ENCODE data around the gene SRRM1. TPM values are rescaled to one million over a fixed set of nuclear protein-coding genes. Genes with fewer than 3 reads are reported as not detected.
A peak's percentile ranks its signal among the peaks of the same experiment; 100 is the strongest.

SRRM1 gene
- total and polyA plus RNA-seq, 9 of the 15 experiments (the other 6 are each of a cell fraction or from before 2014, with no cell fraction given): 54.5 to 268 (median 115) TPM

DNA sequence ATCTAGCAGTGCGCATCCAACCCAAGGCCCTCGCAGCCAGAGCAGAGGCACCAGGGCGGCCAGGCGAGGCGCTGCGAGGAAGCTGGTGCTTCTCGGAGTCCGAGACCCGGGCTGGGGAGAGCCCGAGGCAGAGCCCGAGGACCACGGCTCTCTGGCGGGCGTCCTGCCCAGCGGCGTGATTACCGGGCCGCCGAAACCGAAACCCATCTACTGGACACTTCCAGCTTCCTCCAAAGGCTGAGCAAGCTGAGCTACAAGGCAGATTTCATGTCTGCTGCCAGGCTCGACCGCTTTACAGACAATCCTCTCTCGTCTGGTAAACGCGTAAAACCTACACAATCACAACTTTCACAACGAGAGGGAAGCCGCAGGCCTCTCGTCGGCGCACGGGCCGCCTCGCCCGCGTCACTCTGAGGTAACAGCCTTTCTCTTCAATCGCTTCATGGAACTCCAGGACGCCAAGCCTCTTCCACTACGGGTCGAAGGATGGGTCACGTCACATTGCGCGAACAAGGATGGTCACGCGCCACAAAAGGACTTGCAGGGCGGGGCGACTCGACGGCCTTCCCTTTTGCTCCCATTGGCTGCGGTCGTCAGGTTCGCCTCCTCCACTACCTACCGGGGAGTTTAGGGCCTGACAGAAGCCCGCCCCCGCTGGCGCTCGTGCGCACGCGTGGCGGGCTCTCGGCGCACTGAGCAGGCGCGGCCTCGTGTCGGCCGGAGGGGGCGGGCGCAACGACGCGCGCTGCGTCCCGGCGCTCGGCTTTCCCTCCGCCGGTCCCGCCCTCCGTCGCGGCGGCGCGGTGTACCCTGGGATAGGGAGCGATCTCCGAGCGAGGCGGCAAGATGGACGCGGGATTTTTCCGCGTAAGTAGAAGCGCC lies at the start of gene SRRM1 (continued):
- TF ChIP-seq, protein P1, sequence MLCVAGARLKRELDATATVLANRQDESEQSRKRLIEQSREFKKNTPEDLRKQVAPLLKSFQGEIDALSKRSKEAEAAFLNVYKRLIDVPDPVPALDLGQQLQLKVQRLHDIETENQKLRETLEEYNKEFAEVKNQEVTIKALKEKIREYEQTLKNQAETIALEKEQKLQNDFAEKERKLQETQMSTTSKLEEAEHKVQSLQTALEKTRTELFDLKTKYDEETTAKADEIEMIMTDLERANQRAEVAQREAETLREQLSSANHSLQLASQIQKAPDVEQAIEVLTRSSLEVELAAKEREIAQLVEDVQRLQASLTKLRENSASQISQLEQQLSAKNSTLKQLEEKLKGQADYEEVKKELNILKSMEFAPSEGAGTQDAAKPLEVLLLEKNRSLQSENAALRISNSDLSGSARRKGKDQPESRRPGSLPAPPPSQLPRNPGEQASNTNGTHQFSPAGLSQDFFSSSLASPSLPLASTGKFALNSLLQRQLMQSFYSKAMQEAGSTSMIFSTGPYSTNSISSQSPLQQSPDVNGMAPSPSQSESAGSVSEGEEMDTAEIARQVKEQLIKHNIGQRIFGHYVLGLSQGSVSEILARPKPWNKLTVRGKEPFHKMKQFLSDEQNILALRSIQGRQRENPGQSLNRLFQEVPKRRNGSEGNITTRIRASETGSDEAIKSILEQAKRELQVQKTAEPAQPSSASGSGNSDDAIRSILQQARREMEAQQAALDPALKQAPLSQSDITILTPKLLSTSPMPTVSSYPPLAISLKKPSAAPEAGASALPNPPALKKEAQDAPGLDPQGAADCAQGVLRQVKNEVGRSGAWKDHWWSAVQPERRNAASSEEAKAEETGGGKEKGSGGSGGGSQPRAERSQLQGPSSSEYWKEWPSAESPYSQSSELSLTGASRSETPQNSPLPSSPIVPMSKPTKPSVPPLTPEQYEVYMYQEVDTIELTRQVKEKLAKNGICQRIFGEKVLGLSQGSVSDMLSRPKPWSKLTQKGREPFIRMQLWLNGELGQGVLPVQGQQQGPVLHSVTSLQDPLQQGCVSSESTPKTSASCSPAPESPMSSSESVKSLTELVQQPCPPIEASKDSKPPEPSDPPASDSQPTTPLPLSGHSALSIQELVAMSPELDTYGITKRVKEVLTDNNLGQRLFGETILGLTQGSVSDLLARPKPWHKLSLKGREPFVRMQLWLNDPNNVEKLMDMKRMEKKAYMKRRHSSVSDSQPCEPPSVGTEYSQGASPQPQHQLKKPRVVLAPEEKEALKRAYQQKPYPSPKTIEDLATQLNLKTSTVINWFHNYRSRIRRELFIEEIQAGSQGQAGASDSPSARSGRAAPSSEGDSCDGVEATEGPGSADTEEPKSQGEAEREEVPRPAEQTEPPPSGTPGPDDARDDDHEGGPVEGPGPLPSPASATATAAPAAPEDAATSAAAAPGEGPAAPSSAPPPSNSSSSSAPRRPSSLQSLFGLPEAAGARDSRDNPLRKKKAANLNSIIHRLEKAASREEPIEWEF (CRISPR knock-in tag; IDR thresholded peaks at IDR 0.05): no peak

DNA sequence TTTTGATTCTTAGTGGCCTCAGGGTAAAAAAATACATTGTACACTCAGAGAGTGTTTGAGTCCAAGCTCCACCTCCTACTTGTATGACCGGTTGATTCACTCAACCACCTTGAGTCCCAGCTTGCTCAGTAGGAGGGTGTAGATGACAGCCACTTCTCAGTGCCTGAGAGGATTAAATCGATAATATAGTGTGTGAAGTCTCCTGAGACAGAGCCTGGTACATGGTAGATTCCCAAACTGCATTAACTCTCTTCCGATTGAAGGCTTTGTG lies 48.8 kb upstream of the SRRM1 start:
- ChIA-PET CTCF (ENCODE audit: low intra/inter-chr PET ratio) (interaction anchor here (1.3 kb wide), 1 partner anchor 241 kb away, joined by 3 read pairs; no protein-coding TSS in a partner anchor), POLR2A (interaction anchor here (1.0 kb wide), 1 partner anchor 18 kb away, joined by 4 read pairs; no protein-coding TSS in a partner anchor)
- Histone ChIP-seq H2AFZ (ENCODE audit: low read depth, low read length) (no peak overlapping the region), H3K9ac (ENCODE audit: insufficient read depth in 1 of 2, low read depth in 2 of 2, low read length in 2 of 2) (no peak overlapping the region), H3K27ac (ENCODE audit: extremely low read depth, low read depth, low read length) (no peak overlapping the region), H3K36me3 (ENCODE audit: control insufficient read depth, insufficient read depth, low read length) (no peaks in the 10 kb centered on the region), H3K4me3 (no peak overlapping the region), H3K9me1 (ENCODE audit: control insufficient read depth, insufficient read depth, low read length) (no peaks in the 10 kb centered on the region), H3K27me3 (ENCODE audit: control insufficient read depth in 2 of 2, insufficient read depth in 2 of 2, low read length in 2 of 2) (peaks cover 12 to 23% of the 10 kb centered on the region in 2 experiments; a peak in 4 of 5 replicates), H3K4me2 (ENCODE audit: insufficient read depth, low read length) (no peak overlapping the region), H3K9me3 (replicated peaks; ENCODE audit: control insufficient read depth, insufficient read depth, low read depth, low read length) (no peaks in the 10 kb centered on the region), H3K4me1 (replicated peaks in 1 of 2; ENCODE audit: control insufficient read depth in 2 of 2, insufficient read depth in 2 of 2, low read length in 2 of 2) (peaks cover 9 to 10% of the 10 kb centered on the region in 2 experiments; a peak in 4 of 5 replicates), H4K20me1 (replicated peaks; ENCODE audit: control insufficient read depth, insufficient read depth, low read length) (0 out of 2 replicates have a peak, but pooled peaks cover 6% of the 10 kb centered on the region), H3K79me2 (ENCODE audit: control insufficient read depth, insufficient read depth, low read length) (no peaks in the 10 kb centered on the region)
- intact Hi-C loops (cut with micrococcal nuclease): loop anchor here (5.0 kb wide), 1 partner anchor 43 kb away; no protein-coding TSS in a partner anchor
- 8% methylated on average over 3 of the region's 3 CpGs for WGBS (ENCODE audit: insufficient coverage, low coverage, missing lambda C conversion rate)
- no TSS peak for BruUV-seq (replicated peaks)
- DNase-seq (ENCODE audit: extremely low read depth in 1 of 4, low spot score in 3 of 4) (no peak), FAIRE-seq (peak; percentile 26), ATAC-seq (no peak)
- TF ChIP-seq RAD51 (IDR thresholded peaks at IDR 0.05; ENCODE audit: borderline replicate concordance, low read depth): no peak
- TF ChIP-seq BCL6 (CRISPR knock-in tag; IDR thresholded peaks at IDR 0.05): no peak
- no peak for TF ChIP-seq XRCC5 (IDR thresholded peaks at IDR 0.05; ENCODE audit: low read depth, low read length)
- TF ChIP-seq POU5F1 (IDR thresholded peaks at IDR 0.05; ENCODE audit: borderline replicate concordance, low read depth, low read length, partially characterized antibody): no peak
- TF ChIP-seq, protein P2, sequence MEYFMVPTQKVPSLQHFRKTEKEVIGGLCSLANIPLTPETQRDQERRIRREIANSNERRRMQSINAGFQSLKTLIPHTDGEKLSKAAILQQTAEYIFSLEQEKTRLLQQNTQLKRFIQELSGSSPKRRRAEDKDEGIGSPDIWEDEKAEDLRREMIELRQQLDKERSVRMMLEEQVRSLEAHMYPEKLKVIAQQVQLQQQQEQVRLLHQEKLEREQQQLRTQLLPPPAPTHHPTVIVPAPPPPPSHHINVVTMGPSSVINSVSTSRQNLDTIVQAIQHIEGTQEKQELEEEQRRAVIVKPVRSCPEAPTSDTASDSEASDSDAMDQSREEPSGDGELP (CRISPR knock-in tag; IDR thresholded peaks at IDR 0.05; ENCODE audit: borderline replicate concordance): no peak
- in situ Hi-C loops (cut with MboI): no loop called here
